Activated CD4-positive, alpha-beta T cell treated with anti-CD3 and anti-CD28 coated beads, Interleukin-2, Interleukin-4, amounts not matched to agents 100 ng/mL and 50 ng/mL, durations not matched to agents 16 hours and 8 hours (primary cell): ENCODE measurements around the gene SAMD14.
A peak's percentile ranks its signal among the peaks of the same experiment; 100 is the strongest.

Experiments
- DNase-seq: peaks from one replicate; pipeline ENCODE4 v3.0.0-alpha.2; 2020; ENCODE audit warnings: low spot score

The SAMD14 gene

GRCh38 chr17:50133028-50133768, 3.2 kb upstream of the SAMD14 start:
- DNase-seq, result no peak

GRCh38 chr17:50132104-50132794, 2.3 kb upstream of the SAMD14 start:
- no peak for DNase-seq

- DNase-seq, result no peak
These were observed 772 bp upstream of the SAMD14 start for GRCh38 chr17:50130559-50131305.

- no peak for DNase-seq
These were observed 620 bp downstream of the SAMD14 start for GRCh38 chr17:50129353-50129727.

- DNase-seq, result no peak
These were observed 1.3 kb downstream of the SAMD14 start for GRCh38 chr17:50128441-50129352.

- no peak for DNase-seq
These were observed 2.1 kb downstream of the SAMD14 start for GRCh38 chr17:50127697-50128361.

GRCh38 chr17:50125420-50125997, 4.5 kb downstream of the SAMD14 start:
- DNase-seq, result no peak

GRCh38 chr17:50123649-50124349, 6.2 kb downstream of the SAMD14 start:
- no peak for DNase-seq

GRCh38 chr17:50122945-50123344, 7.0 kb downstream of the SAMD14 start:
- DNase-seq, result no peak

- no peak for DNase-seq
These were observed 9.3 kb downstream of the SAMD14 start for GRCh38 chr17:50120475-50121253.

GRCh38 chr17:50118828-50119218, 11.1 kb downstream of the SAMD14 start:
- DNase-seq, result no peak

GRCh38 chr17:50118076-50118827, 11.7 kb downstream of the SAMD14 start:
- no peak for DNase-seq

GRCh38 chr17:50117202-50118051, 12.5 kb downstream of the SAMD14 start:
- DNase-seq, result peak; percentile 42

GRCh38 chr17:50115756-50116155, 14.2 kb downstream of the SAMD14 start:
- DNase-seq, result no peak

- peak; percentile 69 for DNase-seq
These were observed 15.1 kb downstream of the SAMD14 start for GRCh38 chr17:50114849-50115357.

GRCh38 chr17:50114401-50114800, 15.6 kb downstream of the SAMD14 start:
- no peak for DNase-seq

- DNase-seq, result no peak
These were observed 16.2 kb downstream of the SAMD14 start for GRCh38 chr17:50113624-50114320.
